Neuron (in vitro differentiated cells): ENCODE data around the gene NME7.
"Not testable (repeated sequence)": the region's sequence is repeated elsewhere in the genome, so short reads cannot be mapped to it uniquely, and the experiment has no call there.

Experiments used
- H2AFZ ChIP-seq: one replicate; pipeline ENCODE4 v1.6.1; 2013; ENCODE audit warnings: low read depth, mild to moderate bottlenecking, inconsistent platforms, low read length, moderate library complexity
- H3K27me3 ChIP-seq: one replicate; pipeline ENCODE4 v1.6.1; 2013; ENCODE audit warnings: low read length; ENCODE audit not compliant: insufficient read depth
- H3K36me3 ChIP-seq: one replicate; pipeline ENCODE4 v1.6.1; 2013; ENCODE audit warnings: low read length; ENCODE audit not compliant: insufficient read depth
- H3K4me1 ChIP-seq: one replicate; pipeline ENCODE4 v1.6.1; 2013; ENCODE audit warnings: low read length; ENCODE audit not compliant: insufficient read depth
- H3K4me3 ChIP-seq: 2 replicates; pipeline ENCODE4 v1.5.1; 2013; ENCODE audit warnings: mild to moderate bottlenecking, low read length, moderate library complexity
- H3K9me3 ChIP-seq: one replicate; pipeline ENCODE4 v1.6.1; 2013; ENCODE audit warnings: low read length

Gene NME7

DNA sequence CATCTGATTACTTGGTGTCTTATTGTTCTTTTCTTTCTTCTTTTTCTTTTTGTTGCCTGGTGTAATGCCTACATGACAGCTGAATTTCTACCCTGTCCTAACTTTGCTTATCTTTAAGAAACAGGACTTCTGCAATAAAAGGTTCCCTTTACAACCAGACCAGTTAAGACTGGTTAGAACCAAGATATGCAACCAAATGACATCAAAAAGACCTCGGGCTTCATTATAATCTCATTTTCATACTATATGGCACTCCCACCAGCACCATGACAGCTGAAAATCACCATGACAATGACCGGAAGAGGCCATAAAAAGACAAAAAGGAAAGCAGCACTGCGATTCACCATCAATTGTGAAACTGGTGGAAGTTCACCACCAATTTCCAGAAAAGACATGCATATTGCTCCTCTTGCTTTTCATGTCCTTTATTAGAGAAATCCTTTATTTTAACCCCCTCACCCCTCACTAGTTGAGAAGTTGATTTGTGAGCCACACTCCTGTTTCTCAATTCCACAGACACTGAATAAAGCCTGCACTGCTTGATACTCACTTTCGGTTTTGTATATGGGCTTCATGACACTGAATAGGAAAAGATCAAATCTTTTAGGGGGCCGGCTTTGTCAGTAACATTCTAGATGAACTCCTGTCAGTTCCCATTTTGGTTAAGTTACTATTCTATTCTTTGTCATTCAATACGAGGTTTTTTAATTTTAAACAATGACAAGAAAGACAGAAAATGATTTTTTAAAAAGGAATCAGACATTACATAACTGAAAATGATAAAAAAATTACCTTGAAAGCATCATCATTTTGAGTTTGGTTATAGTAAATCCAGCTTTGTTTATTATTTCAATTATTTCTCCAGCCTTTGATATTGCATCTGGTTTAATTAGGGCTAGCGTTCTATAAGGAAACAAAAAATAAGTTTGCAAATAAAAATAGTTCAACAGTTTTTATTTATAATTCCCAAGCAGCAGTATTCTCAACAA lies 58.1 kb downstream of the NME7 start:
- peak overlapping the region; percentile 46 for H3K4me3 ChIP-seq

DNA sequence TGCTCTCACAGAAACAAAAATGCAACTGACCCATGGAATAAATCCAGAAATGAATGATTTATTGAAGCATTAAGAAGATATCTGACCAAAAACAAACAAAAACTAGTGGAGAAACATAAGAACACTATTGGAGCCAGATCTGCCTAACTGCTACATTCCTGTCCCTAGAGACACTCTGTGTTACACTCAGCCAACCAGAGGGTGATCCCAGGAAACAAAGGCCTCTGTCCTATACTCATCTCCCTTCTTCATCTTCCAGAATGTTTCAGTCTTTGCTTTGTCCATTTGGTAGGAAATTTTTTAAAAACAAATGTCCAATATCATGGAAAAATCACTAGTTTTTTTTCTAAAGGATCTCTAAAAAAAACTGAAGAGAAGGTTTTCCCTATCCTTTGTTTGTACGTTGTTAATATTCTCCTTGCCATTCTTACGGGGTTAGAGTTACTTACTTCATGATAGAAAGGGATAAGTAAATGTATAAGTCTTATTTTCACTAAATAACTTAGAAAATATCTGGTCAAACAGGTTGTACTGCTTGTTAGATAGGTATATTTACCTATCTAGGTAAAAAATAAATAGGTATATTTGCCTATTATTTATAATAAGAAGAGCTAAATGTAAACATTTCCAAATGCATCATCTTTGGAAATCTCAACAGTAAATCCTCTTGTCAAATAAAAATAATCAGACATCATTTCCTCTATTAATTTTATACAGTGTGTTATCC lies 59.1 kb downstream of the NME7 start:
- Histone ChIP-seq H3K9me3 (peaks cover 3% of the 10 kb centered on the region), H3K36me3 (no peaks in the 10 kb centered on the region), H3K27me3 (no peaks in the 10 kb centered on the region), H3K4me1 (peaks cover 30% of the 10 kb centered on the region), H3K4me3 (no peak overlapping the region), H2AFZ (no peak overlapping the region)

More for the DNA sequence above, 58.1 kb downstream of the NME7 start:
- H3K27me3 ChIP-seq = no peaks in the 10 kb centered on the region
- H3K9me3 ChIP-seq = peaks cover 3% of the 10 kb centered on the region
- no peaks in the 10 kb centered on the region for H3K36me3 ChIP-seq
- peak overlapping the region; percentile 80 for H2AFZ ChIP-seq
- peaks cover 30% of the 10 kb centered on the region for H3K4me1 ChIP-seq

DNA sequence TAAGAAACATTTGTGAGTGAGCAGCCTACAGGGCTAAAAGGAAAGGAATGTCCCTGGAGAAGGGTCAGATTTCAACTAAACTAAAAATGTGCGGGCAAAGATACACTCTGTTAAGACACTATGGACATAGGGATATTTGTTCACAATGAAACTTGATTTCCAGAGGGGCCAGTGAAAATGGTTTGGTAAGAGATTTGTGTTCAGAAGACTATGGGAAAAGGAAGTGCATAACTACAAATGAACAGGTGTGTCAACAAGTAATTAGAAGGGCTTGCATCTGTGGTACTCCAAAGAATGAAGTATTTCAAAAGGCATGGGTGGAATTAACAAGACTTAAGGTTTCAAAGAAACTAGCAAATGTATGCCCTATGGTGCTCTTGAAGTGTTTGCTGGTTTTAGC lies 60.4 kb downstream of the NME7 start:
- Histone ChIP-seq H3K36me3 (peaks cover 3% of the 10 kb centered on the region), H3K4me1 (peaks cover 30% of the 10 kb centered on the region), H3K4me3 (no peak overlapping the region), H3K27me3 (no peaks in the 10 kb centered on the region), H3K9me3 (peaks cover 6% of the 10 kb centered on the region), H2AFZ (no peak overlapping the region)

DNA sequence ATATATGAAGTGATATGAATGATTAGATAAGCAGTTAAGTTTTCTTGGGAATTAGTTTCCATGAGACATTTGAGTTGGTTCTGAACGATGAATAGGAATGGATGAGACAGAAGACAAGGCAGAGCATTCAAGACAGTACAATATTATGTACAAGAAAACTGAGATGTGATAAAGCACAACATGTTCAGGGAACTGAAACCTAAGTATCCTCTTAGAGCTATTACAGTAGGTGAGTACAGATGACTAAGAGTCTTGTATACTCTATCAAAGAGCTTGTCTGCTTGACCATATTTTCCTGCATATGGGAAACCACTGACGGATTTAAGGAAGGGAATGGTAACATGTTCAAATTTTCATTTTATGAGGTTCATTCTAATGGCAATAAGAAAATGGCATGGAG lies 61.6 kb downstream of the NME7 start:
- Histone ChIP-seq H3K27me3 (no peaks in the 10 kb centered on the region), H3K36me3 (peaks cover 5% of the 10 kb centered on the region), H3K4me1 (peaks cover 30% of the 10 kb centered on the region), H3K4me3 (no peak overlapping the region), H3K9me3 (peaks cover 8% of the 10 kb centered on the region), H2AFZ (no peak overlapping the region)

DNA sequence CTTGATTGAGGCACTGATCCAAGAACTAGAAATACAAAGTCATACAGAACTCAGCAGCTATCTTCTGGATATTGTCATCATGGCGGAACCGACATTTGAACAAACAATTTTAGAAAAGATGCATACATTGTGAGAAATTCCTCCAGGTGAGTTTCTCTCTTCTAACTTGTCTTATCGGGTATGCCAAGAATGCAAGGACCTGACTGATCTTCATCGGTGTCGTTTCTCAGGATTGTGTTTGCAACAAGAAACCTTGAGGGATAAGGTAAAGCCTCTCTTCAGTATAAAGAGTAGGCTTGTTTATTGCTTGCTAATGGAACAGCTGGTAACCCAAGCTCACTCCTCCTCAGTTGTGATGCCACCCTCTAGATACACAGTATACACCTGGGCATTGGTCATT lies 62.2 kb downstream of the NME7 start:
- Histone ChIP-seq H3K36me3 (peaks cover 5% of the 10 kb centered on the region), H3K4me1 (peaks cover 24% of the 10 kb centered on the region), H2AFZ (no peak overlapping the region), H3K9me3 (peaks cover 8% of the 10 kb centered on the region), H3K27me3 (no peaks in the 10 kb centered on the region), H3K4me3 (no peak overlapping the region)

DNA sequence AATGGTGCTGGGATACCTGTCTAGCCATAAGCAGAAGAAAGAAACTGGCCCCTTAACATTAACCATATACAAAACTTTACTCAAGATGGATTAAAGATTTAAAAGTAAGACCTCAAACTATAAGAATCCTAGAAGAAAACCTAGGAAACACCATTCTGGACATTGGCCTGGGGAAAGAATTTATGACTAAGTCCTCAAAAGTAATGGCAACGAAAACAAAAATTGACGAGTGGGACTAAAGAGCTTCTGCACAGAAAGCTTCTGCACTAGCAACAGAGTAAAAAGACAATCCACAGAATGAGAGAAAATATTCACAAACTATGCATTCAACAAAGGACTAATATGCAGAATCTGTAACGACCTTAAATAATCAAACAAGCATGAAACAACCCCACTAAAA lies 66.7 kb downstream of the NME7 start:
- no peaks in the 10 kb centered on the region for H3K27me3 ChIP-seq
- peaks cover 5% of the 10 kb centered on the region for H3K36me3 ChIP-seq
- peaks cover 8% of the 10 kb centered on the region for H3K9me3 ChIP-seq
- H3K4me3 ChIP-seq = no peak overlapping the region
- H2AFZ ChIP-seq = no peak overlapping the region
- no peaks in the 10 kb centered on the region for H3K4me1 ChIP-seq

DNA sequence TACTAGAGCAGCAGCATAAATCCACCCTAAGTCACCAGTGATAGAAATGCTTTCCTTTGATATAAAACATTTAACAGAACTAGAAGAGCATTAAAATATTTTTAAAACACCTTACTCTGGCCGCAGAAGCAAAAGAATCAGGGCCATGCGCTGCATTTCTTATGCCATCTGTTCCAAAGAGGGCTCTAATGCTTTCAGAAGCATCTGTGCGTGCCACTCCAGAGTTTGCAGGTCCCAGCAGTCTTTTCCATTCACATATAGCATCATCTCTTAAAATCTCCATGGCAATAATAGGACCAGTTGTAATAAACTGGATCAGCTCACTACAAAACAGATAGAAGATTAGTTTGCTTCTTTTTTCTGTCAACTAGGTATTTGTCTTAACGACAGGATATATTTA lies 69.2 kb downstream of the NME7 start:
- no peaks in the 10 kb centered on the region for H3K27me3 ChIP-seq
- no peak overlapping the region for H3K4me3 ChIP-seq
- no peak overlapping the region for H2AFZ ChIP-seq
- H3K9me3 ChIP-seq = peaks cover 5% of the 10 kb centered on the region
- H3K4me1 ChIP-seq = no peaks in the 10 kb centered on the region
- H3K36me3 ChIP-seq = peaks cover 5% of the 10 kb centered on the region

DNA sequence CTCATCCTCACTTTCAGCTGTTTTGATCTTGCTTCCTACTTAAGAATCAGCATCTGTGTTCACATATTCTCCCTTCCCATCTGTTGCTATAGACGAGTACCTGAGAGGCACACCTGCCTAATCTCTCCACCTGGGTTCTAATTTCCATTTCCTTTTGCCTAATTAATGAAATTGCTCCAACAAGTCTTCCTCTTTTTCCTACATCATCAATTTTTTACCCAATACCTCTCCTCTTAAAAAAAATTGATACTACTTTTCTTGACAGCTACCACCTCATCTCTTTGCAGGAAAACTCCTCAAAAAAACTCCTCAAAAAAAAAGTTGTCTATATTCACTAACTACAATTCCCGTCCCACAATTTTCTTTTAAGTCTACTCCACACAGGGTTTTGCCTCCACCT lies 71.8 kb downstream of the NME7 start:
- H3K4me1 ChIP-seq = no peaks in the 10 kb centered on the region
- H3K4me3 ChIP-seq = no peak overlapping the region
- H3K9me3 ChIP-seq = no peaks in the 10 kb centered on the region
- no peak overlapping the region for H2AFZ ChIP-seq
- no peaks in the 10 kb centered on the region for H3K27me3 ChIP-seq
- H3K36me3 ChIP-seq = no peaks in the 10 kb centered on the region

DNA sequence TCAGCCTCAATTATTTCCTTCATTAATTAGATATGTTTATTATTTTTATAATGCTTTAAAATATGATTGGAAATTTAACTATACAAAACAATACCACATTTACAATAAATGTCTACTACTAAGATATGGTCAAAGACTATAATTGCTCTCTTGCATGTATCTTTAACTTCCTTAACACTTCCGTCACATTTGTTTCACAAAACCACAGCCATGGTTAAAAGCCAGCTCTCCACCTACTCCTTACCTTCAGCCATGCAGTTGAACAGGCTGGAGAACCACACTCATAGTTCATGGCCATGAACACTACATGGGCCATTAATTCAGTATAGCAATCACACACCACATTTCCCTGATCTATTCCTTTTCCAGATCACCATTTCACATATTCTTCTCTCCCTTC lies 72.2 kb downstream of the NME7 start:
- no peak overlapping the region for H2AFZ ChIP-seq
- H3K36me3 ChIP-seq = no peaks in the 10 kb centered on the region
- no peaks in the 10 kb centered on the region for H3K4me1 ChIP-seq
- no peaks in the 10 kb centered on the region for H3K9me3 ChIP-seq
- H3K4me3 ChIP-seq = no peak overlapping the region
- no peaks in the 10 kb centered on the region for H3K27me3 ChIP-seq

DNA sequence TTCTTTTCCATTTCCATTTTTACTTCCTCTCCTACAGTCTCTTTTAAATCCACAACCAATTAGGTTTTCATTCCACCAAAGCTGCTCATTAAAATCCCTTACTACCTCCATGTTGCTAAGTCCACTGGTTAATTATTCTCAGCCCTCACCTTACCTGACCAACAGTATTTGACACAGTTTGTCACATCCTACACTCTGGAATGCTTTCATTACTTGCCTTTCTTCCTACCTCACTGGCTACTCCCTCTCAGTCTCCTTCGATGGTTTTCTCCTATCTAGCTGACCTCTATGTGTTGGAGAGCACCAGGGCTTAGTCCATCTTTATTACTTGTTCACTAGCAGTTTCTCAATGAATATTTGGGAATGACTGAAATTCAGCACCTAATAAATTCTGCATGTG lies 78.6 kb downstream of the NME7 start:
- Histone ChIP-seq H3K4me3 (no peak overlapping the region), H3K27me3 (no peaks in the 10 kb centered on the region), H2AFZ (no peak overlapping the region), H3K4me1 (no peaks in the 10 kb centered on the region), H3K36me3 (no peaks in the 10 kb centered on the region), H3K9me3 (peaks cover 3% of the 10 kb centered on the region)

DNA sequence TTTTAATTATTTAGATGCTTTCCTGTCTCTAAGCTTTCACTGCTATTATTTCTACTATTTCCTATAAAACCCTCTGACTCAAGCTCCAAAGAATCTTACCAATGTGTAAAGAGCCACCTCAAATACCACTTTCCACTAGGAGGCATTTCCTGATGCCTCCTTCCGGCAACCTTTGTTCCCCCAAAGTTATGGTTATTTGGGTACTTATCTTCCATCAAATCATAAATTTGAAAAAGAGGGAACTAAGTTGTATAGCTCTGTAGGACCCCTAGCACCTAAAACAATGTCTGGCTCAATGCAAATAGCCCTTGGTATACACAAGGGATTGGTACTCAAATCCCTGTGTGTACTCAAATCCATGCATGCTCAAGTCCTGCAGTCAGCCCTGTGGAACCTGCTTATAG lies 79.6 kb downstream of the NME7 start:
- H3K4me1 ChIP-seq = no peaks in the 10 kb centered on the region
- no peaks in the 10 kb centered on the region for H3K27me3 ChIP-seq
- H3K4me3 ChIP-seq = no peak overlapping the region
- H3K9me3 ChIP-seq = peaks cover 3% of the 10 kb centered on the region
- H2AFZ ChIP-seq = no peak overlapping the region
- no peaks in the 10 kb centered on the region for H3K36me3 ChIP-seq

DNA sequence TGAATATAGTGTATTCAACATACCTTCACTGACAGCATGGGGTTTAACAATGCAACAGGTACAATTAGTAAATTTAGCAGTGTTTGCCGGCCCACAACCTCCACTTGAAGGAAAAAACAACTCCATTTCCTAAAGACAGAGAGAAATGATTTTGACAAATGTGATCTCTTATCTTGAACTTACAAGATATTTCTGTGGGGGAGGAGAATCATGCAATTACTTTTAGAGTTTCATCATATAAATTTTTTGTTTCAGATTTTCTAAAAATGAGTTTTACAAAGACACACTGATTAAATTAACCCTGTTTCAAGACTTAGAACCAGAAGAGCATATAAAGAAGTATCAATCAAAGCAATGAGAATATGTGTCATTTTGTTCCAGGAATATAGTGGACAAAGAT lies 80.3 kb downstream of the NME7 start:
- Histone ChIP-seq H3K36me3 (no peaks in the 10 kb centered on the region), H3K9me3 (peaks cover 3% of the 10 kb centered on the region), H3K4me1 (no peaks in the 10 kb centered on the region), H2AFZ (no peak overlapping the region), H3K4me3 (no peak overlapping the region), H3K27me3 (no peaks in the 10 kb centered on the region)

DNA sequence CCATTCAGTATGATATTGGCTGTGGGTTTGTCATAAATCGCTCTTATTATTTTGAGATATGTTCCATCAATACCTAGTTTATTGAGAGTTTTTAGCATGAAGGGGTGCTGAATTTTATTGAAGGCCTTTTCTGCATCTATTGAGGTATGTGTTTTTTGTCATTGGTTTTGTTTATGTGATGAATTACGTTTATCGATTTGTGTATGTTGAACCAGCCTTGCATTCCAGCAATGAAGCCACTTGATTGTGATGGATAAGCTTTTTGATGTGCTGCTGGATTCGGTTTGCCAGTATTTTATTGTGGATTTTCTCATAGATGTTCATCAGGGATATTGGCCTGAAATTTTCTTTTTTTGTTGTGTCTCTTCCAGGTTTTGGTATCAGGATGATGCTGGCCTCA lies 86.0 kb downstream of the NME7 start:
- not testable (repeated sequence) for H2AFZ ChIP-seq, H3K27me3 ChIP-seq, H3K36me3 ChIP-seq, H3K4me3 ChIP-seq, H3K9me3 ChIP-seq, H3K4me1 ChIP-seq
